H1 (cell line): ENCODE results near the gene PLCB1. TPM values are rescaled to one million over a fixed set of nuclear protein-coding genes. Genes with fewer than 3 reads are reported as not detected.

ENCODE experiments used
- CEBPB ChIP-seq: IDR thresholded peaks from 2 replicates; pipeline ENCODE4 v1.6.1; 2012; ENCODE audit warnings: low read depth, low read length
- CTBP2 ChIP-seq: IDR thresholded peaks from 2 replicates; pipeline ENCODE4 v1.7.0; 2011; ENCODE audit warnings: borderline replicate concordance, mild to moderate bottlenecking, moderate library complexity, mixed read lengths, low read length; ENCODE audit not compliant: insufficient read depth, insufficient read length
- EGR1 ChIP-seq: IDR thresholded peaks from 2 replicates; pipeline ENCODE4 v1.6.1; 2011; ENCODE audit warnings: low read depth, low read length, borderline replicate concordance
- GABPA ChIP-seq: IDR thresholded peaks from 2 replicates; pipeline ENCODE4 v1.6.1; 2011; ENCODE audit warnings: mild to moderate bottlenecking, low read length, moderate library complexity, borderline replicate concordance; ENCODE audit not compliant: insufficient read depth
- HDAC2 ChIP-seq, 2 experiments: fragments of 300-600 bp in 1 of 2; sonication (generic) in 1 of 2; IDR thresholded peaks; 2 replicates each; pipeline ENCODE4 v1.6.1; 2011 to 2012; ENCODE audit warnings: low read depth in 2 of 2, low read length in 2 of 2, mild to moderate bottlenecking in 2 of 2, moderate library complexity in 2 of 2, borderline replicate concordance in 1 of 2, inconsistent platforms in 1 of 2
- KDM4A ChIP-seq: IDR thresholded peaks from one replicate; pipeline ENCODE4 v1.7.1; 2012; ENCODE audit warnings: low read depth, mild to moderate bottlenecking, moderate library complexity, low read length, inconsistent platforms; ENCODE audit not compliant: severe bottlenecking
- MAX ChIP-seq: IDR thresholded peaks from 2 replicates; pipeline ENCODE4 v1.6.1; 2012; ENCODE audit warnings: inconsistent platforms
- POLR2A ChIP-seq, 2 experiments: IDR thresholded peaks; 1 replicate in 1 of 2; 2 replicates in 1 of 2; pipeline ENCODE4 v1.6.1; 2011; ENCODE audit warnings: low read depth in 2 of 2, low read length in 2 of 2, mild to moderate bottlenecking in 2 of 2; ENCODE audit errors: control extremely low read depth in 1 of 2
- RAD21 ChIP-seq, 2 experiments: IDR thresholded peaks in 1 of 2; conservative IDR thresholded peaks in 1 of 2; 2 replicates each; pipeline ENCODE4 v1.6.1; 2011; ENCODE audit warnings: low read depth in 2 of 2, low read length in 2 of 2, improper control_type of control experiment in 1 of 2, inconsistent platforms in 1 of 2, mild to moderate bottlenecking in 1 of 2, moderate library complexity in 1 of 2
- RNF2 ChIP-seq: fragments of 200-900, 300-1000 bp; sonication (generic); IDR thresholded peaks from 2 replicates; pipeline ENCODE4 v1.7.1; 2016; ENCODE audit warnings: borderline replicate concordance, low read depth, mild to moderate bottlenecking, antibody characterized with exemption, low read length; ENCODE audit not compliant: poor library complexity, severe bottlenecking; ENCODE audit errors: missing control alignments
- RXRA ChIP-seq: IDR thresholded peaks from 2 replicates; pipeline ENCODE4 v1.6.1; 2011; ENCODE audit warnings: low read depth, mild to moderate bottlenecking, low read length, moderate library complexity; ENCODE audit not compliant: insufficient read depth
- SIRT6 ChIP-seq: IDR thresholded peaks from one replicate; pipeline ENCODE4 v1.7.1; 2012; ENCODE audit warnings: low read length, inconsistent platforms
- SP1 ChIP-seq: IDR thresholded peaks from 2 replicates; pipeline ENCODE4 v1.6.1; 2011; ENCODE audit warnings: low read depth, low read length
- SRF ChIP-seq: IDR thresholded peaks from 2 replicates; pipeline ENCODE4 v1.6.1; 2011; ENCODE audit warnings: mild to moderate bottlenecking, low read depth, low read length, moderate library complexity
- TAF7 ChIP-seq: optimal IDR thresholded peaks from 2 replicates; pipeline ENCODE3; 2011; ENCODE audit warnings: low read depth, mild to moderate bottlenecking, inconsistent platforms, low read length, moderate library complexity, borderline replicate concordance
- TBP ChIP-seq: IDR thresholded peaks from 2 replicates; pipeline ENCODE4 v1.6.1; 2011; ENCODE audit warnings: low read depth, low read length, improper control_type of control experiment
- YY1 ChIP-seq: IDR thresholded peaks from 2 replicates; pipeline ENCODE4 v1.6.1; 2011; ENCODE audit warnings: low read depth, mild to moderate bottlenecking, low read length
- polyA plus RNA-seq, 7 experiments: library from polyadenylated mRNA; depleted of rRNA in 3 of 7; stranded (reverse) in 5 of 7; unstranded in 2 of 7; fragments of >200 nt in 5 of 7; fragments of 200-250 nt in 2 of 7; gene quantifications; 1 replicate in 5 of 7; 2 replicates in 1 of 7; 4 replicates in 1 of 7; pipeline versions ENCODE4 v1.2.1 to v1.2.3, GENCODE V29; 2011 to 2013; ENCODE audit warnings: missing spikeins in 2 of 7, mixed read lengths in 2 of 7
- total RNA-seq: library from RNA; stranded (reverse); fragmentation: NEBNext Ultra II Directional; extraction: Animal tissue kit (Norgen Biotek cat#: 25700); gene quantifications from 2 replicates; pipeline ENCODE4 v1.2.1, GENCODE V29; 2021
- TF ChIP-seq, protein P1 (sequence below), 3 experiments: IDR thresholded peaks; 1 replicate in 2 of 3; 2 replicates in 1 of 3; pipeline versions ENCODE4 v1.5.1 to v1.6.1; 2011; ENCODE audit warnings: low read length in 3 of 3, mild to moderate bottlenecking in 3 of 3, inconsistent platforms in 2 of 3, low read depth in 1 of 3, moderate library complexity in 1 of 3; ENCODE audit not compliant: insufficient read depth in 1 of 3; ENCODE audit errors: control extremely low read depth in 1 of 3

The PLCB1 gene
- total and polyA plus RNA-seq, 2 of the 8 experiments (the other 6 are each of a cell fraction or from before 2014, with no cell fraction given) = 2.6 to 9.1 TPM

DNA sequence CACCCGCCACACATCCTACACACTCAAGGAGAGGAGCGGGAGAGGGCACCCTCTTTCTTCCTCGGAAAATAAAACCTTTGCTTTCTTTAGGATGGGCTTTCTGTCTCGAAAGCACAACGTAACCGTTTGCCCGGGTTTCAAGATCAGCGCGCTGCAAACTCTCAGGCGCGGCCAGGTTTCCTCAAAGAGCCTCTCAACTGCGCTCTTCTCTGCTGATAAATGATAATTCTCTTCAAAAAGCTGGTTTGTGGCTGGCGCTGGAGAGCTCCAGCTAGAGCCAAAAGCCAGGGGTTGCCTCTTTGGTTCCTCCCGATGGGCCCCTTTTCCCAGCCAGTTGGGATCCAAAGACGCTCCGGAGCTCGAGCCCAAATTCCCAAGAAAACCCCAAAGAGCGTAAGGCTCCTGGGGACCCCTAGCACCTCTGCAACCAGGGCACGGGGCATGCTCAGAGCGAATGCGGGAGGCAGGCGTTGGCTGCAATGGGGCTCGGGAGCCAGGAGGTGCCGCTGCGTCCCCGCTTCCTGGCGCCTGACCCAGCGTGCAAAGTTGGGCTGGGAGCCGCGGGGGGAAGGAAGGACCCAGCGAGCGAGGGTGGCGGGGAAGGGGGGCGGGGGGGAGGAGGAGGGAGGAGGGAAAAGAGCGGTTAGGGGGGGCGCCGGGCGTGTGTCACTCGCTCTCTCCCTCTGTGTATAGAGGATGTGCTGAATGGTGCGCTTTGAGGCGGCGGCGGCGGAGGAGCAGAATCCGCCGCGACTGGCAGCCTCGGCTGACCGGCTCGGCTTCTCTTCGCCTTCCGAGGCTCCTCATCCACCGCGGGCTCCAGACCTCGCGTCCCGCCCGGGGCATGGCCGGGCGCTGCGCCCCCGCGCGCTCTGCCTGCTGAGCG, at the start of gene PLCB1 (continued):
- TF ChIP-seq CTBP2 = no peak
- TF ChIP-seq YY1 = no peak
- peak; percentile 72 for TF ChIP-seq MAX
- no peak for TF ChIP-seq GABPA
- no peak for TF ChIP-seq POLR2A (IDR thresholded peaks at IDR 0.05; ENCODE audit: control extremely low read depth in 1 of 2, low read depth in 2 of 2, low read length in 2 of 2)
- no peak for TF ChIP-seq KDM4A
- no peak for TF ChIP-seq RXRA
- TF ChIP-seq RNF2 = no peak
- TF ChIP-seq HDAC2 (IDR thresholded peaks at IDR 0.05; ENCODE audit: borderline replicate concordance in 1 of 2, low read depth in 2 of 2, low read length in 2 of 2) = no peak
- peak; percentile 18; the same call in 1 of the 2 replicates for TF ChIP-seq TBP
- TF ChIP-seq SIRT6 = no peak
- TF ChIP-seq TAF7 = no peak
- TF ChIP-seq CEBPB = no peak
- TF ChIP-seq, protein P1, sequence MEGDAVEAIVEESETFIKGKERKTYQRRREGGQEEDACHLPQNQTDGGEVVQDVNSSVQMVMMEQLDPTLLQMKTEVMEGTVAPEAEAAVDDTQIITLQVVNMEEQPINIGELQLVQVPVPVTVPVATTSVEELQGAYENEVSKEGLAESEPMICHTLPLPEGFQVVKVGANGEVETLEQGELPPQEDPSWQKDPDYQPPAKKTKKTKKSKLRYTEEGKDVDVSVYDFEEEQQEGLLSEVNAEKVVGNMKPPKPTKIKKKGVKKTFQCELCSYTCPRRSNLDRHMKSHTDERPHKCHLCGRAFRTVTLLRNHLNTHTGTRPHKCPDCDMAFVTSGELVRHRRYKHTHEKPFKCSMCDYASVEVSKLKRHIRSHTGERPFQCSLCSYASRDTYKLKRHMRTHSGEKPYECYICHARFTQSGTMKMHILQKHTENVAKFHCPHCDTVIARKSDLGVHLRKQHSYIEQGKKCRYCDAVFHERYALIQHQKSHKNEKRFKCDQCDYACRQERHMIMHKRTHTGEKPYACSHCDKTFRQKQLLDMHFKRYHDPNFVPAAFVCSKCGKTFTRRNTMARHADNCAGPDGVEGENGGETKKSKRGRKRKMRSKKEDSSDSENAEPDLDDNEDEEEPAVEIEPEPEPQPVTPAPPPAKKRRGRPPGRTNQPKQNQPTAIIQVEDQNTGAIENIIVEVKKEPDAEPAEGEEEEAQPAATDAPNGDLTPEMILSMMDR (IDR thresholded peaks at IDR 0.05; ENCODE audit: control extremely low read depth in 1 of 3, insufficient read depth in 1 of 3, low read depth in 1 of 3, low read length in 3 of 3) = peak; percentile 87 to 97 (median 89)
- TF ChIP-seq RAD21 (IDR thresholded peaks at IDR 0.05 in 1 of 2, conservative IDR thresholded peaks at IDR 0.05 in 1 of 2; ENCODE audit: low read depth in 2 of 2, low read length in 2 of 2) = peak; percentile 92
- no peak for TF ChIP-seq SRF
- no peak for TF ChIP-seq EGR1
- TF ChIP-seq SP1 = no peak
